ENCODE data around the gene PADI1. TPM values are rescaled to one million over a fixed set of nuclear protein-coding genes. Genes with fewer than 3 reads are reported as not detected.

The PADI1 gene
- total RNA-seq, 1 experiment from 2014 or later: 0.37 TPM

DNA sequence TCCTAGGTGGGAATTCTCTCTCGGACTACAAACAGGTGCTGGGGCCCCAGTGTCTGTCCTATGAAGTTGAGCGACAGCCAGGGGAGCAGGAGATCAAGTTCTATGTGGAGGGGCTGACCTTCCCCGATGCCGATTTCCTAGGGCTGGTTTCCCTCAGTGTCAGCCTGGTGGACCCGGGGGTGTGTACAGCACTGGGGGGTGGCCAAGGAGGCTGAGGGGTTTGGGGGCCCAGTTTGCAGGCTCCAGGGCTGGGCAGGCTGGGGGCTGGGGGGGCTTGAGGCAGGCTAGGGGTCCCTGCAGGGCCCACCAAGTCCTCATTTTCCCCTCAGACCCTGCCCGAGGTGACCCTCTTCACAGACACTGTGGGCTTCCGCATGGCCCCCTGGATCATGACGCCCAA, 23.7 kb downstream of the PADI1 start (continued):
- TF ChIP-seq CEBPB (IDR thresholded peaks at IDR 0.05; ENCODE audit: low read depth) (no peak), SP1 (IDR thresholded peaks at IDR 0.05; ENCODE audit: low read depth) (no peak), POLR2A (IDR thresholded peaks at IDR 0.05; ENCODE audit: borderline replicate concordance, extremely low read depth, insufficient read depth, insufficient read length) (no peak), FOSL1 (IDR thresholded peaks at IDR 0.05; ENCODE audit: low read depth) (no peak), EZH2 (IDR thresholded peaks at IDR 0.05) (no peak), ZNF274 (IDR thresholded peaks at IDR 0.05; ENCODE audit: low read depth, low read length) (no peak), EZH2phosphoT487 (IDR thresholded peaks at IDR 0.05; ENCODE audit: borderline replicate concordance) (no peak)

DNA sequence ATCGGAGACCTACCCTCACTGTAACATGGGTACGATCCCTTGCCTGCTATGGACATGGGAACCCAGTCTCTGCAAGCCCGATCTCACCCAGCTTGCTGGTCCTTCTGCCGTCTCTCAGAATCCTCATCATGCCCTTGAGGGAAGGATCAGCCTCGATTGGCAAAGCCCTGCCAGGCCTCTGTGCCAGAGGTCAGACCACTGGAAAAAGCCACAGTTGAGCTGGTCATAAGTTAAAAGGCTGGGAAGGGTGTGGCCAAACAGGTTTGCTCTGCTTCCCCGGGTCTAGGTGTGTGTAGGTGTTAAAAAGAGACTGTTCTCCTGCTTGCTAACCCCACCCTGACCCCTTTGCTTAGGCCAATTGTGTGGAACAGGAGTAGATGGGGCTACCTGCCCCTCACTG, 24.5 kb downstream of the PADI1 start:
- RAD21 ChIA-PET (ENCODE audit: low non-redundant PET in 1 of 2, low total read pairs in 2 of 2, uncharacterized antibody in 2 of 2, unreplicated experiment in 2 of 2): no interaction called here
- peak; percentile 14; the same call in 1 of the 2 replicates for ATAC-seq
- no peak overlapping the region for H3K4me3 ChIP-seq (replicated peaks in 1 of 2; ENCODE audit: low read depth in 1 of 2, low read length in 2 of 2)
- peak overlapping the region; percentile 18; the same call in 1 of the 2 replicates for H3K9ac ChIP-seq (ENCODE audit: low read length)
- no peaks in the 10 kb centered on the region for H4K20me1 ChIP-seq (ENCODE audit: insufficient read depth)
- H3K4me2 ChIP-seq (ENCODE audit: low read length): peak overlapping the region; percentile 58
- BruUV-seq (replicated peaks): no TSS peak
- H3K27me3 ChIP-seq (ENCODE audit: insufficient read depth, low read length): peaks cover 24% of the 10 kb centered on the region; the same call in 1 of the 2 replicates
- POLR2A ChIA-PET: no interaction called here
- H3K27ac ChIP-seq (ENCODE audit: low read depth, low read length): no peak overlapping the region
- H3K4me1 ChIP-seq (ENCODE audit: control insufficient read depth in 1 of 2, insufficient read depth in 2 of 2, low read length in 2 of 2): peaks cover 43 to 66% of the 10 kb centered on the region in 2 experiments
- TF ChIP-seq EZH2phosphoT487 (IDR thresholded peaks at IDR 0.05; ENCODE audit: borderline replicate concordance) (no peak), JUND (IDR thresholded peaks at IDR 0.05) (no peak), SIN3A (IDR thresholded peaks at IDR 0.05; ENCODE audit: low read depth) (no peak), RAD21 (IDR thresholded peaks at IDR 0.05; ENCODE audit: low read depth) (no peak), SP1 (IDR thresholded peaks at IDR 0.05; ENCODE audit: low read depth) (no peak), FOSL1 (IDR thresholded peaks at IDR 0.05; ENCODE audit: low read depth) (no peak), ELF1 (IDR thresholded peaks at IDR 0.05; ENCODE audit: borderline replicate concordance, low read depth) (no peak), TCF7L2 (IDR thresholded peaks at IDR 0.05; ENCODE audit: borderline replicate concordance, extremely low read depth, insufficient read depth, insufficient read length) (no peak), POLR2A (IDR thresholded peaks at IDR 0.05; ENCODE audit: borderline replicate concordance, extremely low read depth, insufficient read depth, insufficient read length) (no peak), CBX3 (IDR thresholded peaks at IDR 0.05; ENCODE audit: low read depth) (no peak)
- no peaks in the 10 kb centered on the region for H3K9me2 ChIP-seq (ENCODE audit: insufficient read depth)
- CTCF ChIA-PET: no interaction called here
- H3K79me2 ChIP-seq (ENCODE audit: insufficient read depth, low read length): no peaks in the 10 kb centered on the region
- intact Hi-C loops (cut with micrococcal nuclease): no loop called here
- H3K9me3 ChIP-seq (ENCODE audit: control insufficient read depth in 1 of 2, insufficient read depth in 1 of 2, low read depth in 1 of 2, low read length in 2 of 2): no peaks in the 10 kb centered on the region
- H2AFZ ChIP-seq (ENCODE audit: low read depth, low read length, poor library complexity, severe bottlenecking): no peak overlapping the region
- DNase-seq (ENCODE audit: low read depth, low spot score): no peak
- no peaks in the 10 kb centered on the region for H3K36me3 ChIP-seq (ENCODE audit: control insufficient read depth in 1 of 2, insufficient read depth in 2 of 2, low read length in 2 of 2)
